ENCODE data around the gene VSX1. TPM values are rescaled to one million over a fixed set of nuclear protein-coding genes. Genes with fewer than 3 reads are reported as not detected.

VSX1 gene
- total RNA-seq, 1 donor from 2014 or later, result not detected

DNA sequence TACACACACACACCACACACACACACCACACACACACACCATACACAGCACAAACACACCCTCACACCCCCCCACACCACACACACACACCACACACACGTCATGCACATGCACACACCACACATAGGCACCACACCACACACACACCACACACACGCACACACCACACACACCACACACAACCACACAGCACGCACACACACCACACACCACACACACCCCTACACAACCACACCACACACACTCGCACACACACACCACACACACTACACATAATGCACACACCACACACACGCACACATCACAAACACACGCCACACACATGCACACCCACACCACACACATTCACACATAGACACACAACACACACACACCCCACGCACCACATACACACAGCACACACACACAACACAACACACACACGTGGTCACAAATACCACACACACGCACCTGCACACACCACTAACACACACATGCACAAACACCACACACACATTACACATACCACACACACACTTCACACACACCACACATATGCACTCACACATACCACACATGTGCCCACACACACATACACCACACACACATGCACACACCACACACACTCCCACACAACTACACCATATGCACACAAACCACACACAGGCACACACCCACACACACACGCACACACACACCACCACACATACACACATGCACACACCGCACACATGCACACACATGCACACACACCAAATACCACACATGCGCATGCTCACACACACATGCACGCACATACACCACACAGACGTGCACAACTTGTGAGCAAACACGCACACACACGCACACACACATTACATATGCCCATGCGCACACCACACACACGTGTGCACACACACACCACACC is 14.6 kb downstream of the VSX1 start:
- Histone ChIP-seq H3K4me1 (ENCODE audit: control insufficient read depth in 3 of 3, insufficient read depth in 3 of 3, low read length in 3 of 3) (peaks cover 0 to 15% (median 6%) of the 10 kb centered on the region in 3 donors), H3K36me3 (ENCODE audit: control insufficient read depth in 3 of 3, insufficient read depth in 3 of 3, low read length in 3 of 3) (no peaks in the 10 kb centered on the region), H3K27ac (ENCODE audit: low read depth, low read length) (no peak overlapping the region), H3K4me3 (ENCODE audit: low read length in 3 of 3) (peak overlapping the region in 1 of 3 donors; percentile 19), H3K9me3 (ENCODE audit: control insufficient read depth in 3 of 3, low read length in 3 of 3) (peaks cover 0 to 2% (median 0%) of the 10 kb centered on the region in 3 donors), H3K27me3 (ENCODE audit: control insufficient read depth in 3 of 3, insufficient read depth in 3 of 3, low read length in 3 of 3) (peaks cover 0 to 12% (median 3%) of the 10 kb centered on the region in 3 donors), H3K9ac (ENCODE audit: low read depth in 1 of 3, low read length in 3 of 3) (no peak overlapping the region)

DNA sequence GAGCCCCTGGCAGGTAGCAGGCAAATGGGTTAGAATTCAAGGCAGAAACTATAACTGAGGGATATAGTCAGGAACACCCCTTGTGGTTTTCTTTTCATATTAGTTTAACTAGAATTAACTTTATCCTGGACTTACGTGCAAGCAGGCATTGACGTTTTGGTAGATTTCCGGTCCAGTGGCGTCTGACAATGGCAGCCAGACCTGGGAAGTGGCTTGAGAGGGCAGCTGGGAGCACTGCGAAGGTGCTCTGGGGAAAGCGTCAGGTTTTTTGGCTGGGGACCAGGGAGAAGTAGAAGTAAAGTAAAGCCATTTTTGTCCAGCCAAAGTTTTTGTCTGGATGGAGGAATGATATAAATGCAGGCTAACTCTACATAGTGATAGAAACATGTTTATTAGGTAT is 15.6 kb downstream of the VSX1 start:
- Histone ChIP-seq H3K9me3 (ENCODE audit: control insufficient read depth in 3 of 3, low read length in 3 of 3) (peaks cover 0 to 2% (median 0%) of the 10 kb centered on the region in 3 donors), H3K27me3 (ENCODE audit: control insufficient read depth in 3 of 3, insufficient read depth in 3 of 3, low read length in 3 of 3) (peaks cover 0 to 8% (median 3%) of the 10 kb centered on the region in 3 donors), H3K27ac (ENCODE audit: low read depth, low read length) (no peak overlapping the region), H3K4me1 (ENCODE audit: control insufficient read depth in 3 of 3, insufficient read depth in 3 of 3, low read length in 3 of 3) (peaks cover 0 to 15% (median 6%) of the 10 kb centered on the region in 3 donors), H3K9ac (ENCODE audit: low read depth in 1 of 3, low read length in 3 of 3) (no peak overlapping the region), H3K36me3 (ENCODE audit: control insufficient read depth in 3 of 3, insufficient read depth in 3 of 3, low read length in 3 of 3) (no peaks in the 10 kb centered on the region), H3K4me3 (ENCODE audit: low read length in 3 of 3) (no peak overlapping the region)

DNA sequence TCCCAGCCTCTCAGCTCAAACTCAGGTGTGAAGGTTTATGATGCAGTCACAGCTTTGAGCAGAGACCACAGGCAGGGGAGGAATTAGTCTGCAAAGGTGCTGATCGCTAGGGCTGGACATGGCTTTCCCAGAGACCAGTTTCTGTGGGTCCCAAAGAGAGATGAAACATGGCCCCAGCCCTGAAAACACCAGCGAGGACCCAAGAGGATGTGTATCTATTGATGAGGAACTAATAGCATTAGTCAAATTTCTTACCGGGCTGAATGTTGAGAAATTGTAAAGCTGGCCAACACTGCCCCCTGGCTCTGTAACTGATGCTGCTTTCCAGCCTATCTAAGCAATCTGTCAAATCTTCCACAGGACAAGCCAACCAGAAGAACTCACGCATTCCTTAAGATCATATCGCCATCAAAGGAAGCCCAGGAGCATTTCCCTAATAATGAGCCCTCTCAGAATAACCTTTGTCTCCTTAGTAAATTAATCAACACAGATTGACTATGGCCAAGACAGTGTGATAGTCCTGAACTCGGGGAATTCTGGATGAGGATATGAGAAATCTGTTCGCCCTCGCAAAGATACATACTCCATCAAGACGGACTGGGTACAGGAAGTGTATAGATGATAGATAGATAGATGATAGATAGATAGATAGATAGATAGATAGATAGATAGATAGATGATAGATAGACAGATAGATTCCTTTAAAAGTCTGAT is 16.2 kb downstream of the VSX1 start:
- H3K36me3 ChIP-seq (ENCODE audit: control insufficient read depth in 3 of 3, insufficient read depth in 3 of 3, low read length in 3 of 3), result no peaks in the 10 kb centered on the region
- H3K4me3 ChIP-seq (ENCODE audit: low read length in 3 of 3), result no peak overlapping the region
- peaks cover 0 to 15% (median 6%) of the 10 kb centered on the region in 3 donors for H3K4me1 ChIP-seq (ENCODE audit: control insufficient read depth in 3 of 3, insufficient read depth in 3 of 3, low read length in 3 of 3)
- H3K9ac ChIP-seq (ENCODE audit: low read depth in 1 of 3, low read length in 3 of 3), result peak overlapping the region in 1 of 3 donors; percentile 1
- H3K9me3 ChIP-seq (ENCODE audit: control insufficient read depth in 3 of 3, low read length in 3 of 3), result peaks cover 0 to 2% (median 0%) of the 10 kb centered on the region in 3 donors
- H3K27ac ChIP-seq (ENCODE audit: low read depth, low read length), result no peak overlapping the region
- peaks cover 0 to 8% (median 3%) of the 10 kb centered on the region in 3 donors for H3K27me3 ChIP-seq (ENCODE audit: control insufficient read depth in 3 of 3, insufficient read depth in 3 of 3, low read length in 3 of 3)

DNA sequence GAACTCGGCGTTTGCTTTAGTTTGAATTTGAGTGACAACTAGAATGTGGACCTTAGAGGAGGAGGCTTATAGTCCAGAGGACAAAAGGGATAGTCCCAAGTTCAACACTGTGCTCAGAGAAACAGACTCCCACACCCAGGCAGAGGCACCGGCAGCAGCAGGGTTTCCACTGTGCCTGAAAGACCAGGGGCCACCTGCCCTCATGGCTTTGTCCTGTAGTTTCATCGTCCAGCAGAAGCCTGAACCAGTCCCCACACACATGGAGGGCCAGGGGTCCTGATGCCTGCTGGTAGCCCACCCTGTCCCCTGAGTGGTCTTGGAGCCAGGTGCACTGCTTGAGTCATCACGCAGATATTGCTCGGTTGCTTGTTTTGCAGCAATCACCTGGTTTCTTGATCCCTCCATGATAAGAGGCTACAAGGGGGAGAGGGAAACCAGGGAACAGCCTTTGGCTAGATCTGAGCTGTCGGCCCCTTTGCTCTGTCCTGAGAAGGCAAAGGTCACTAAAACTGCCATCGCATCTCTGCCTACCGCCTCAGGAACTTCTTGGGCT is 16.8 kb downstream of the VSX1 start:
- H3K4me1 ChIP-seq (ENCODE audit: control insufficient read depth in 3 of 3, insufficient read depth in 3 of 3, low read length in 3 of 3), result peaks cover 0 to 15% (median 6%) of the 10 kb centered on the region in 3 donors

DNA sequence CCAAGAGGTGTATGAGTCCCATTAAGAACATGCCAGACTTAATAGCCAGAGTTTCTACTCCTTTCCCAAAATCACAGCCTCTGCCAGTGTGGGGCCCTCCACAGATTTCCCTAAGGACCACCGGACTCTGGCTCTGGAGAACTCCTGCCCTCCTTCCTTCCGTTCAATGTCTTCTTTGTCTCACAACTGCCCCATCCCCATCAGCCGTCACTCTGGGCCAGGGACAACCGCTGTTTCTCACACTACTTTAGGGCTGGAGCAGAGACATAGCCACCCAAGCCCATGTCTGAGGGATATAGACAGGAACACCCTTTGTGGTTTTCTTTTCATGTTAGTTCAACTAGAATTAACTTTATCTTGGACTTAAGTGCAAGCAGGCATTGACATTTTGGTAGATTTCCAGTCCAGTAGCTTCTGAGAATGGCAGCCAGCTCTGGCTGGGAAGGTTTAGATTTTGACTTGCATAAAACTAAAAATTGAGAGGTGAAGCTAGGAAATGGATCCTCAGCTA is 17.3 kb downstream of the VSX1 start:
- H3K4me1 ChIP-seq (ENCODE audit: control insufficient read depth in 3 of 3, insufficient read depth in 3 of 3, low read length in 3 of 3), result peaks cover 0 to 15% (median 7%) of the 10 kb centered on the region in 3 donors
- no peak overlapping the region for H3K9ac ChIP-seq (ENCODE audit: low read depth in 1 of 3, low read length in 3 of 3)
- H3K27me3 ChIP-seq (ENCODE audit: control insufficient read depth in 3 of 3, insufficient read depth in 3 of 3, low read length in 3 of 3), result peaks cover 0 to 8% (median 3%) of the 10 kb centered on the region in 3 donors
- H3K36me3 ChIP-seq (ENCODE audit: control insufficient read depth in 3 of 3, insufficient read depth in 3 of 3, low read length in 3 of 3), result no peaks in the 10 kb centered on the region
- H3K27ac ChIP-seq (ENCODE audit: low read depth, low read length), result no peak overlapping the region
- no peak overlapping the region for H3K4me3 ChIP-seq (ENCODE audit: low read length in 3 of 3)
- peaks cover 0 to 2% (median 0%) of the 10 kb centered on the region in 3 donors for H3K9me3 ChIP-seq (ENCODE audit: control insufficient read depth in 3 of 3, low read length in 3 of 3)

More for the DNA sequence above, 16.8 kb downstream of the VSX1 start:
- Histone ChIP-seq H3K9ac (ENCODE audit: low read depth in 1 of 3, low read length in 3 of 3) (peak overlapping the region in 1 of 3 donors; percentile 1), H3K9me3 (ENCODE audit: control insufficient read depth in 3 of 3, low read length in 3 of 3) (peaks cover 0 to 2% (median 0%) of the 10 kb centered on the region in 3 donors), H3K4me3 (ENCODE audit: low read length in 3 of 3) (no peak overlapping the region), H3K27ac (ENCODE audit: low read depth, low read length) (no peak overlapping the region), H3K27me3 (ENCODE audit: control insufficient read depth in 3 of 3, insufficient read depth in 3 of 3, low read length in 3 of 3) (peaks cover 0 to 8% (median 3%) of the 10 kb centered on the region in 3 donors), H3K36me3 (ENCODE audit: control insufficient read depth in 3 of 3, insufficient read depth in 3 of 3, low read length in 3 of 3) (no peaks in the 10 kb centered on the region)

DNA sequence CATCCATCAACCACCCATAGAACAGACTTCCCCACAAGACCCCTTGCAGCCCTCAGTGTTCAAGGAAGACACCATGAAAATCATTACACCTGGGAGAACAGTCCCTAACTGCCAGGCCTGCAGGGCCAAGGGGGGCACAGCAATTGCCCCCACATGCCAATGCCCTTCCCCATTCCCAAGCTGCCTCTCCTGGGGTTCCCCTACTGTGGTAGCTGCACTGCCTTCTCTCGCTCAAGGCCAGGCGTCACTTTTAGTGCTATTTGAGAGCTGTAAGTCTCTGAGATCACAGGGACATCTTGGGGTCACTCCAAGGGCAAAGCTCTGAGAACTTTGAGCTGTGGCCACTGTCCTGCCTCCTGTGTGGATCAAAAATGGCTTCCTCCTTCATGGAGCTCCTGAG is 18.0 kb downstream of the VSX1 start:
- Histone ChIP-seq H3K4me1 (ENCODE audit: control insufficient read depth in 3 of 3, insufficient read depth in 3 of 3, low read length in 3 of 3) (peaks cover 3 to 20% (median 11%) of the 10 kb centered on the region in 3 donors), H3K4me3 (ENCODE audit: low read length in 3 of 3) (no peak overlapping the region), H3K27ac (ENCODE audit: low read depth, low read length) (no peak overlapping the region), H3K36me3 (ENCODE audit: control insufficient read depth in 3 of 3, insufficient read depth in 3 of 3, low read length in 3 of 3) (no peaks in the 10 kb centered on the region), H3K9ac (ENCODE audit: low read depth in 1 of 3, low read length in 3 of 3) (no peak overlapping the region), H3K9me3 (ENCODE audit: control insufficient read depth in 3 of 3, low read length in 3 of 3) (peaks cover 0 to 2% (median 0%) of the 10 kb centered on the region in 3 donors), H3K27me3 (ENCODE audit: control insufficient read depth in 3 of 3, insufficient read depth in 3 of 3, low read length in 3 of 3) (peaks cover 0 to 8% (median 3%) of the 10 kb centered on the region in 3 donors)

DNA sequence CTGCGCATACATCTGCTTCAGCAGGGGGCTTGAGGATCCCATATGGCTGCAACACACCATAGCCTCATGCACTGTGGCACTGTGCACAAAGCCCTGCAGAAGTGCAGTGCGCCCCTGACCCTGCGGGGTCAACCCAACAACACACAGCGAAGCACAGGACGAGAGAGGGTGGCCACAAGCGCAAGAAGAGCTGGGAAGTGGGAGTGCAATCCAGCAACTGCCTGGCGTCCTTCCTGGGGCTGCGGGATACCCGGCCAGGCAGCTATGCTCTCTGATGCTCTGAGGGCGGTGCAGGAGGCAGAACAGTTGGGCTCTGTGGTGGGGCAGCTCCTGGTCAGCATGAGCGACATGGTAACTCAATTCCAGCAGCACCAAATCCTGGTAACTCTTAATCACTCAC is 18.4 kb downstream of the VSX1 start:
- Histone ChIP-seq H3K36me3 (ENCODE audit: control insufficient read depth in 3 of 3, insufficient read depth in 3 of 3, low read length in 3 of 3) (no peaks in the 10 kb centered on the region), H3K9ac (ENCODE audit: low read depth in 1 of 3, low read length in 3 of 3) (no peak overlapping the region), H3K4me1 (ENCODE audit: control insufficient read depth in 3 of 3, insufficient read depth in 3 of 3, low read length in 3 of 3) (peaks cover 3 to 24% (median 14%) of the 10 kb centered on the region in 3 donors), H3K27ac (ENCODE audit: low read depth, low read length) (no peak overlapping the region), H3K9me3 (ENCODE audit: control insufficient read depth in 3 of 3, low read length in 3 of 3) (peaks cover 0 to 2% (median 0%) of the 10 kb centered on the region in 3 donors), H3K4me3 (ENCODE audit: low read length in 3 of 3) (no peak overlapping the region), H3K27me3 (ENCODE audit: control insufficient read depth in 3 of 3, insufficient read depth in 3 of 3, low read length in 3 of 3) (peaks cover 0 to 8% (median 3%) of the 10 kb centered on the region in 3 donors)

DNA sequence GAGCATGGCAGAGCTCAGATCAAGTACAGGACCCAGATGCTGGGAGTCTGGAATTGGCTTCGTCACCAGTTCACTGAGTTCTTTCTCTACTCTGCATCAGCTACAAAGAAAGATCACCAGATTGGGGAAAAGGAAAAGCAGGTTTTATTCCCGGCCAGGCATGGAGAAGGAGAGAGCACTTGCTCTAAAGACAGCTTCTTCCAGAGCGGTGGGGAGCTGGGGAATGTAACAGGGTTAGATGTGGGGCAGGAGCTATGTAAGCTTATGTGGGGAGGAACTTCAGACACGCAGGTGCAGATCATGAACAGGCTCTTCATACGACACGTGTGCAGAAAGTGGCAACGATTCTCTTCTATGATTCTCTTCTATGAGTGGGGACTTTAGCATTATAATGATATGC is 19.1 kb downstream of the VSX1 start:
- H3K27ac ChIP-seq (ENCODE audit: low read depth, low read length), result no peak overlapping the region
- H3K9ac ChIP-seq (ENCODE audit: low read depth in 1 of 3, low read length in 3 of 3), result no peak overlapping the region
- no peak overlapping the region for H3K4me3 ChIP-seq (ENCODE audit: low read length in 3 of 3)
- peaks cover 0 to 8% (median 3%) of the 10 kb centered on the region in 3 donors for H3K27me3 ChIP-seq (ENCODE audit: control insufficient read depth in 3 of 3, insufficient read depth in 3 of 3, low read length in 3 of 3)
- H3K36me3 ChIP-seq (ENCODE audit: control insufficient read depth in 3 of 3, insufficient read depth in 3 of 3, low read length in 3 of 3), result no peaks in the 10 kb centered on the region
- peaks cover 0 to 2% (median 0%) of the 10 kb centered on the region in 3 donors for H3K9me3 ChIP-seq (ENCODE audit: control insufficient read depth in 3 of 3, low read length in 3 of 3)
- H3K4me1 ChIP-seq (ENCODE audit: control insufficient read depth in 3 of 3, insufficient read depth in 3 of 3, low read length in 3 of 3), result peaks cover 3 to 28% (median 17%) of the 10 kb centered on the region in 3 donors

DNA sequence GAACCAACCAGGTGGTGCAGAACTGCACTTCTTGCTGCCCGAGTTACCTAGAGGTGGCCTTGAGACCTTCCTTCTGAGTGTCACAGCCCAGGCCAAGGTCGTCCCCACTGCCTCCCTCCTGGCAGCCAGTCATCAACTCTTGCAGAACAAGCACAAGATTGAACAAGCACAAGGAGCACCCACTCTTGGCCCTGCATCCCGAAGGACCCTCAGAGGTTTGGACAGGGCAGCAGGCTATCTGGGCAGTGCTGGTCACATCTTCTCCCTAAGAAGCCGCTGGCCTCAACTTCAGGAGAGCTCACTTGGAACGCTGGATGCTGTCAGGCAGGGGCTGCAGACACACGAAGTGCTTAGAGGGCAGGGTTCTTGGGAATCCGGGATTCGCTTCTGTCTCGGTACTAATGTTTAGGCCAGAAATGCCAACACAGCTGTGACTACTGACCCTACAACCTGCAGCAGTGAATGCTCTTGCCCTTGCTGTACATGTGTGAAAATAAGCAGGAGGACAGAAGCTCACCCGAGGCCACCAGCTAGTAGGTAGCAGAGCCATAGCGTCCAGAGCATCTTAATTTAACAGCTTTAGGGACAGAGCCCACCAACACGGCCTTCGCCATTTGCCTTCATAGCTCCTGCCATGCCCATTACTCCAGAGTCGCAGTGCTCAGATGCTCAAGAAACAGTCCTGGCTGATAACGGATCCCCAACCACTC is 20.0 kb downstream of the VSX1 start:
- H3K9ac ChIP-seq (ENCODE audit: low read depth in 1 of 3, low read length in 3 of 3), result no peak overlapping the region
- no peaks in the 10 kb centered on the region for H3K36me3 ChIP-seq (ENCODE audit: control insufficient read depth in 3 of 3, insufficient read depth in 3 of 3, low read length in 3 of 3)
- H3K27ac ChIP-seq (ENCODE audit: low read depth, low read length), result no peak overlapping the region

More for the DNA sequence above, 20.0 kb downstream of the VSX1 start:
- Histone ChIP-seq H3K27me3 (ENCODE audit: control insufficient read depth in 3 of 3, insufficient read depth in 3 of 3, low read length in 3 of 3) (peaks cover 0 to 8% (median 3%) of the 10 kb centered on the region in 3 donors), H3K9me3 (ENCODE audit: control insufficient read depth in 3 of 3, low read length in 3 of 3) (no peaks in the 10 kb centered on the region), H3K4me3 (ENCODE audit: low read length in 3 of 3) (no peak overlapping the region), H3K4me1 (ENCODE audit: control insufficient read depth in 3 of 3, insufficient read depth in 3 of 3, low read length in 3 of 3) (peaks cover 3 to 24% (median 17%) of the 10 kb centered on the region in 3 donors)

Measured in skeletal muscle tissue (tissue), 4 donors.